ENCODE data around the gene DIPK1A.

DIPK1A gene

DNA sequence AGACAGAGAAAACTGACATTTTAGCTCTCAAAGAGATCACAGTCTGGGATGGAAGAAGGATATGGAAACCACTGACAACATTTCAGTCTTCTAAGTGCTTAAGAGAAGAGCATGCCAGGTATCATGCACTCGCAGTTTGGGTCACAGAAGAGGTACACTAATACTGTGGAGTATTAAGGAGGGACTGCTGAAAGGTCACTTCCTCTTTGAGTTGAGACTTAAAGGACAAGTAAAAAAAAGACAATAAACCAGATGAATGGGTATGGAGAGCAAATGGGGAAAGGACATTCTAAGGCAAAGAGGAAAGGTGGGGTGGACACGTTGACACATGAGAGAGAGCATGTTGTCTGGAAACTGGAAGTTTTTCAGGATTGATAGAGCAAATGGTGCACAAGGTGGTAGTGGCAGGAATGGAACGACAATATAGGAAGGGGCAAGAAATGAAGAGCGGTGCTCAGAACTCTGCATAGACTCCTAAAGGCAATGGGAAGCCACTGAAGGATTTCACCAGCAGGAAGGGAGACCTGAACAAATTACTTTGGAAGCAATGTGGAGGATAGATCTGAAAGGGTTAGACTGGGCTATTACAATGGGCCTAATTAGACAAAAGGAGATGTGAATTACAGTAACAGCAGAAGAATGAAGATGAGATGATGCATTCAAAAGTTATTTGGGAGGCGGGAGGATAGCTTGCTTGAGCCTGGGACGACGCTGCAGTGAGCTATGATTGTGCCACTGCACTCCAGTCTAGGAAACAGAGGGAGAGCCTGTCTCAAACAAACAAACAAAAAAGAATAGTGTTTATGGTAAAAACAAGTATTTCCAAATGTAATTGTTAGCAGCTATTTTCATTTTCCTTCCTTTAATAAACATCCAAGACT is 11.1 kb downstream of the DIPK1A start:
- no peak for DNase-seq

DNA sequence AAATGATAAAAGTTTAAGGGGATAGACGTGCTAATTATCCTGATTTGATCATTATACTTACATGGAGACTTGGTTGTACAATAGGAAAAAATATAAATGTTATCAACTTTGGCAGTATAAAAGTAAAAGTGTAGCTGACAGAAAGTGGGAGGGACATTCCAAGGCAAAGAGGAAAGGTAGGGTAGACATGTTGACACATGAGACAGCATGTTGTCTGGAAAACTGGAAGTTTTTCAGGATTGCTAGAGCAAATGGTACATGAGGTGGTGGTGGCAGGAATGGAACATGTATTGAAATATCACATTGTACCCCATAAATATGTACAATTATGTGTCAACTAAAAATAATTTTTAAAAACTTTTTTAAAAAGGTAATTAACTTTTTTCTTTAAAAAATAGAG is 13.2 kb downstream of the DIPK1A start:
- DNase-seq = no peak

DNA sequence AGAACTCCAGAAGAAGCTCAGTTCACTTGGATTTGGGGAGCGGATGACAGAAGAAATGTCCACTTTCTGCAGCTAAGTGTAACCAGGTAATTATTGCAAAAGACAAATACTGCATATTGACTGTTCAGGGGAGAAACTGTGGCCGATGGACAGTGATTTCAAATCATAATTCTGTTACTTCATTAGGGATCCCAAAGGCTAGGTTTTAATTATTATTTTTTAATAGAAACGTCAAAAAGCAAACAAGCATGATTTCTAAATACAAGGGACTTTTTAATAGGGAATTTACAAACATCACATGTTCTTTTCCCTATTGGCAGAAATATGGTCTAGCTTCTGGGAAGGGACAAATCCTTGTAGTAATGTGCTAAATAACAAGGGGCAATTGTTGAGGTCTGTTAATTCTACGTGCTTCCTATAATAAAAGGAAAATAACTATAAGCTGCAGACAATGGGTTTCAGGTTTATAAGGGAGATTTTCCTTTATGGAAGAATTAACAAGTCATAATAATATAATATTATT is 15.5 kb downstream of the DIPK1A start:
- no peak for DNase-seq

DNA sequence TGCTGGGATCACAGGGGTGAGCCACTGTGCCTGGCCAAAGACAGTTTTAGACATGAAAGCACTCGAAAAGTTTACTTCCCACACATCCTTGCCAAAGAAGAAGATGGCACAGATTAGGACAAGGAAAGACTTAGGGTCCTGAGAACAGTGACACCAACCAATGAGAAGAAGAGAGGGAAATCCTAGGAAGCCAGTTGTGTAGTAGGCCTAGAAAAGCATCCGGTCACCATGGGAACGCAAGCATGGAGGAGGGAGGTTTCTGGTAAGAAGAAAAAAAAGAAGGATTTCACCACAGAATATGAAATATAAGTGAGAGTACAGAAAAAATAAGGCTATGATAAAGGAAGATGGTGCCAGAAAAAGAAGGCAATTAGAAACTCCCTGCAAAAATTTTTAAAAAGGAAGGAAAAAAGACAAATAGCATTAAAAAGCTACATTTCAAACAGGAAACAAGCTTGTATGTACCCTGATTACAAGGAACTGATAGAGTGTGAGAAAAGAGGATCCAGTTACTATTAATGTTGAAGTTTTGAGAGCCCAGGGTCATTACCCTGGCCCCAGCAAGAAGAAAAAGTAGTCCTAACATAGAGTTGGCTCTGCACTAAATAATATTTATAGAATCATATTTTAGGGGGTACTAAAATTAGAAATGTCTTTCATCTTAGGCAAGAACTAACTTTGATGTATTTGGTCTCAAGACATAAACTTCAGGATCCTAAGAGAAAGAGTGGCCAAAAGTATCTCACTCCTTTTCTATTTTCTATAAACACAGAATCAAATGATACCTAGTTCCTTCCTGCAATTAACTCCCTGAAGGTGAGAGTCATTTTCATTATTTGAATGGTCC is 16.1 kb downstream of the DIPK1A start:
- DNase-seq = no peak

DNA sequence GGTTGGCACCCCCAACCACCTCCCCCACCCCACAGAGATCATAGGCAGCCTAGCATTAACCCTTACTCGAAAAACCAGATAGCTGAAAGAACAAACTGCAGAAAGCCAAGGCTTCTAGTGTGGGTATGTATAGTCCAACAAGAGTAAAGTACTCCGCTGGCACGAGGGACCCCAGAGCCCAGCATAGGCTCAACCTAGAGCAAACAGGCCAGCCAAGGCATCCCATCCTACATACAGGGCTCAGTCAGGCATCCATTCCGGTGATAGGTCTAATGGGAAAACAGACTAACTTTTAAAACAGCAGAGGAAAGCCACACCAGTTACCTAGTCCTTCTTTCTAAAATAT is 17.8 kb downstream of the DIPK1A start:
- no peak for DNase-seq

DNA sequence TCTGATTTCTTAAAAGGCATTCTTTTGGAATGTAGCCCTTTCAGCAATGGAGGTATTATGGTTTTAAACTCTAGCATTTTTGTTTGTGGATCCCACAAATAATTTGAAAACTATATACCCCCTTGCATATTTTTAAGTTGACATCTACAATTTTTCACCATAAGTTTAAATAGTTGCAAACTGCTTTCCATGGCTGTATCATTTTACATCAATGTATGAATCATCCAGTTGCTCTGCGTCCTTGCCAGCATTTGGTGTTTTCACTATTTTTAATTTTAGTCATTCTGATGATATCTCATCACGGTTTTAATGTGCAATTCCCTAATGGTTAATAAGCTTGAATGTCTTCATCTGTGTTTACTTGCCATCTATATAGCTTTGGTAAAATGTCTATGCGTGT is 20.7 kb downstream of the DIPK1A start:
- DNase-seq = no peak

DNA sequence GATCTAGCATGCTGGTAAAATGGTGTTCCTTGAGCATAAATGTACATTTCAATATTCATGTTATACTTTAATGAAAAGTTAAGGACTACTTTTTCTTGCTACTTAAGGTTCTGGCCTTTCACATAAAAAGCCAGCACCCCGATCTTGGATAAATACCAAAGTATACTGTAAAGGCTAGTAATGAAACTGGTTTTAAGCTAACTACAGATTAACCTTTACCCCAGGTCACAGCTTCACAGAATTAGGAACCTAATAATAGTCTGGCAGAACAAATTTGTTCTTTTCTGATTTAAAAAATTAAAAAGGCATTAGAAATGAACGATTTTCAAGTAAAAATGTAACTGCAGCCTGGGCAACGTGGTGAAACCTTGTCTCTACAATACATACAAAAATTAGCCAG is 23.5 kb downstream of the DIPK1A start:
- no peak for DNase-seq

DNA sequence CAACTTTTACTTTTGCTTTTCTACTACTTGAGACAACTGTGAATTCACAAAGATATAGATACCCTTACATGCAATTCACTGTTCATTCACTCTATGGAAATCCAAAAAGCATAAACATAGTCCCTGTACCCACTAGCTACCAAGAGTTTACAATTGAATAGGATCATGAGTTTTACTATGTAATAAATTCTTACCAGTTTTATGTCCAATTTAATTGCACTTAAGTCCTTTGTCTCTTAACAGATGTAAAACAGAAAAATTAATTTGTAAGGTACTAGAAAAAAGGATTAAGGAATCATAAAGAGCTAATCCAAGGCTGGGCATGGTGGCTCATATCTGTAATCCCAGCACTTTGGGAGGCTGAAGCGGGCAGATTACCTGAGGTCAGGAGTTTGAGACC is 24.4 kb downstream of the DIPK1A start:
- no peak for DNase-seq

DNA sequence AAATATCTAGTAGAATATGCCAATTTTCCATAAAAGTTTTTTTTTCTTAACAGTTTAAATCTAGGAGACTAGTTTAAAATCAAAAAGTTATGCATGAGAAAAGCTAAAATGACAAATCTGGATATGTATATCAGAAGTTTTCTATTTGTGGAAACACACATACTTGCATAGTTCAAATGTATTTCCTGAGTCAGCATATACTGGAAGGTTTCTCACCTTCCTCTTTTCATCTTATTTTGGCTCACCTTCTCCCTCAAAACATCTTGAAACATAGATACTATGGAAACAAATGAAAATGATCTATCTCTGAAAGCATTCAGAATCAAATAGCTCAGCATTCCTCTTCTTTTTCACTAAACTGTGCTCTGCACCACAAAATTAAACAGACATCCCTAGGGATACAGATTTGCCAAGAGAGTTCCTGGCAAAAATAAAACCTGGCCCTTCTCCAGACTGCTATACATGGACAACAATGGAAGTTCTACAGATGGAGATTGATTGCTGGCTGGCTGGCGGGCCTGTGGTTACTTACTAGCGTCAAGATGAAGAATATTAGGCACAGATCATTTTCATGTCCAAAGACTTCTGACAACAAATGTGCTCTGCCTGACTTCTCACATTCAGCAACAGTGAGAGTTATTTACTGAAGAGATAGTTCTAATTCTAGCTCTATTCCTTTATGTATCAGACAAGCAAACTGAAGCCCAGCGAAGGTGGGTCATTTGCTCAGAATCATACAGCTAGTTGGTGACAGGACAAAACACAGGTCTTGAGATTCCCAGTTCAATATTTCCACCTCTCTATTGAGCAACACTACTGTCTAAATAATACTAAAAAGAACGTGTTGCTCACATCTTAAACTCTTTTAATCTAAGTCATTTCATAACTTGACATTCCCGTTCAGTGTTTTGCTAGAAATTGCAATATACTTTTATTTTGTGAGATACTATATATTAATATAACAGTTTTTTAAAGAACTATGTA is 26.6 kb downstream of the DIPK1A start:
- peak; percentile 48 for DNase-seq

DNA sequence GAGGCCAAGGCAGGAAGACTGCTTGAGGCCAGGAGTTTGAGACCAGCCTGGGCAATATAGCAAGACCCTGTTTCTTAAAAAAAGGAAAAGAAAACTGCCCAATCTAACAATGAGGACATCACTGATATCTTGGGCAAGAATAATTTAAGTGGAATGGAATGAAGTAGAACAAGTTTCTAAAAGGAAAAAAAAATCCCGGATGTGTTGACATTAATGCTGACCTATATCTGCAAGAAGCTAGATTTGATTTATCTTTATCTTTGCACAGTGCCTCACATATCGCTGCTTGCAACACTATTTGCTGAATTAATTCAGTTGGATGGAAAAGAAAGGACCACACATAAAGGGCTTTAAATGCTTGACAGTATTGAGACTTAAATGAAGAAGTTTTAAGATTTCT is 27.8 kb downstream of the DIPK1A start:
- no peak for DNase-seq

DNA sequence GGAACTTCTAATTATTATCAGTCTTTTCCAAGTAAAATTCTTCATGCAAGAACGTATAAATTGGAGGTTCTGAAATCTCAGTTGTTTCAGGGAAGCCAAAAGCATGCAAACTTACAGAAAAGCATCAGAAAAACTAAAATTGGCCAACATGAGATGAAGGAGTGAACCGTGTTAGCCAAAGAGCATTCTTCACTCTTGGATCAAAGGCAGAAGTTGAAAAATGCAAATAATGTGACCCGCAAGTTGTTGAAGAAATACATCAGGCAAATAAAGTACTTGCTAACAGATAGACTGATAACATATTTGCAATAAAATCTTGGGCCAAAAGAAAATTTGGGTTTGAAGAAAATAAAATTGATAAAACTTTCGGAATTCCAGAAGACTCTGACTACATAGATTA is 29.6 kb downstream of the DIPK1A start:
- no peak for DNase-seq

DNA sequence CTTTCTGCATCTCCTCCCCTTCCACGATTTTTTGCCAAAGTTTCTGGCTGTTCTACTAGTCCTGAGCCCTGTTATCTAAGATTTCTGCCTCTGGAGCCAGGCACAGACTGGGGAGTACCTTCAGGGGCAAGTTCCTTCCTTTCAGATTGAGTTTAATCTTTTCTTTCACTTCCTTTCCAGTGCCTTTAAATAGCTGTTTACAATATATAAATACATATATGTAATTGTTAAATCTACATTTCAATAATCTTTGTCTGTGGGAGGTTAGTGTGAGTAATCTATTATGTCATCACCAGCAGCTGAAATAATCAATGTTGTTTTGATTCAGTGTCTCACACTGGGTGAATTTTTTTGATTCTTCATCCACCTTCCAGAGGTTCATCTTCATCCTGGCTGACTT is 31.8 kb downstream of the DIPK1A start:
- no peak for DNase-seq

DNA sequence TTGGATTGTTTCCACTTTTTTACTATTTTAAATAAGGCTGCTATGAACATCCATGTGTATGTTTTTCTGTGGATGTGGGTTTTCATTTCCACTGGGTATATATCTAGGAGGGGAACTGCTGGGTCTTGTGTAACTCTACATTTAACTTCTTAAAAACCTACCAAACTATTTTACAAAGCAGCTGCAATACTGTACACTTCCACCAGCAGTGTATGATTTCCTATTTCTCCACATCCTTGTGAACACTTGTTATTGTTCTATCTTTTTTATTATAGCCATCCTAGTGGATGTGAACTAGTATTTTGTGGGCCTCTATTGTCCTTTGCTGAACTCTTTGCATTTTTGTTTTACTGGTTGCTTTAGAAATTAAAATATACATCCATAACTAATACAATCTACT is 33.4 kb downstream of the DIPK1A start:
- DNase-seq = no peak

DNA sequence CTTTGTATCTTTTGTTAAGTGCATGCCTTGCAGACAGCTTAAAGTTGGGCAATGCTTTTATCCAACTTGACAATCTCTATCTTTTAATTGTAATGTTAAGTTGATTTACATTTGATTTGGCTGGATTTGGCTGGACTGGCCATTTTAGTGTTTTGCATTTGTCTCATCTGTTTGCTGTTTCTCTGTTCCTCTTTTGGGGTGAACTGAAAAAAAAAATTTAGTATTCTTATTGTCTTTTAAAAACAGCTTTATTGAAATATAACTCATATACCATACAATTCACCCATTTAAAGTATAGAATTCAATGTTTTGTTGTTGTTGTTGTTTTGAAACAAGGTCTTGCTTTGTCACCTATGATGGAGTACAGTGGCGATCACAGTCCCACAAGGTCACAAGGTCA is 34.4 kb downstream of the DIPK1A start:
- no peak for DNase-seq

DNA sequence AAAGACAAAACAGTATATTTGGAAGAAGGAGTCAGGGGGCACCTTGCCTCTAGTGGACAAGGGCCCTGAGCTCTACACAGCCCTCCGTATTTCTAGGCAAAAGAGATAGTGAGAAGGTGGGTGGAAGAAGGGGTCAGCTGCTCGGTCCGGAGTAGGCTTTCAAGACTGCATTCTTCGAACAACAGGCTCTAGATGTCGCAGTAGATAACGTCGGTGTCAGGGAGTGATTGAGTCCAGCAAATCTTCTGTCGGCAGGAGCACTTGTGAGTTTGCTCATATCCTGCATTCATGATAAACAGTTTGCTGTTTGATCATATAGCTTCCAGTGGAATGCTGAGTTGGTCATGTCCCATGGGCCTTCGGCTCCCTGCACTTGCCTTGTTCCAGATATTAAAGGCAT is 36.8 kb downstream of the DIPK1A start:
- DNase-seq = no peak

DNA sequence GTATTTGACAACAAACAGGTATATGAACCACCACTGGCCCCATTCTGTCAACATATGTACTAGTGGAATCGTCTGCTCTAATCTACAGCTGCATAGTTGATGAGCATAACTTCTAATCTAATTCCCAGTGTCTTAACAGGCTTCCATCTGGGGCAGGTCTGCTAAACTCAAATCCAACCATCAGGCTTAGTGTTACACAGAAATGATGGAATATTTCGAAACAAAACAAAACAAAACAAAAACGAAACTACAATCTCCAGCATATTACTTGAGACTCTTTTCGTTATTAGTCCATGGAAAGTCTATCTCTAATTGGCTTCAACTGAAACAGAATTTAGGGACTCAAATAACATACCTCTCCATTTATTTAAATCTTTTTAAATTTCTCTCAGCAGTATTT is 37.6 kb downstream of the DIPK1A start:
- DNase-seq = no peak

DNA sequence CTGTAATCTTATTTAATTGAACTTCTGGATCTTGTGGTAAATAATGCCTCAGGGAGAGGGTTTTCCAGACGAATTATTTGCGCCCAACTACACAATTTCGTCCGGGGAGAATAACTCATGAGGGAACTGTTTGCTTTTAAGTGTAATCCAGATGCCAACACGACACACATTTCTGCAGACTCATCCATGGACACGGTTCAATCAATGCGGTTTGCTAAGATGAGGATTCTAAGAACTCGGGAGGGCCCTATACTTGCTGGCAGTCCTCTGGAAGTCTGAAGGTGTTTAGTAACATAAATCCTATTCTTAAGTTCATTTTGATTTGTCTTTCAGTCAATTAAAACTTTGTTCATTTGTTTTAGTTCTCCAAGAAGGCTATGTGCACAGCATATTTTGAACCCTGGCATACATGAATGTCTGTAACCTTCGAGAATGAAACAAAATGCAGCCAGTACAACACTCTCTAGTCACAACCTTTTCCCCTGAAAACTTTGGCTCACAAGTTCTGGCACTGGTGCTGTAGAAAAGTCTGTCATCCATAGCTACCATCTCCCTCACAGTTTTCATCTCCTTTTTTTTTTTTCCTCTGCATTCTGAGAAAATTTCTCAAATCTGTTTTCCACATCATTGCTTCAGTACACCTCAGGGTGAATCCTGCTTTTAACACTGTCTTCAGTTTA is 38.8 kb downstream of the DIPK1A start:
- DNase-seq = no peak

DNA sequence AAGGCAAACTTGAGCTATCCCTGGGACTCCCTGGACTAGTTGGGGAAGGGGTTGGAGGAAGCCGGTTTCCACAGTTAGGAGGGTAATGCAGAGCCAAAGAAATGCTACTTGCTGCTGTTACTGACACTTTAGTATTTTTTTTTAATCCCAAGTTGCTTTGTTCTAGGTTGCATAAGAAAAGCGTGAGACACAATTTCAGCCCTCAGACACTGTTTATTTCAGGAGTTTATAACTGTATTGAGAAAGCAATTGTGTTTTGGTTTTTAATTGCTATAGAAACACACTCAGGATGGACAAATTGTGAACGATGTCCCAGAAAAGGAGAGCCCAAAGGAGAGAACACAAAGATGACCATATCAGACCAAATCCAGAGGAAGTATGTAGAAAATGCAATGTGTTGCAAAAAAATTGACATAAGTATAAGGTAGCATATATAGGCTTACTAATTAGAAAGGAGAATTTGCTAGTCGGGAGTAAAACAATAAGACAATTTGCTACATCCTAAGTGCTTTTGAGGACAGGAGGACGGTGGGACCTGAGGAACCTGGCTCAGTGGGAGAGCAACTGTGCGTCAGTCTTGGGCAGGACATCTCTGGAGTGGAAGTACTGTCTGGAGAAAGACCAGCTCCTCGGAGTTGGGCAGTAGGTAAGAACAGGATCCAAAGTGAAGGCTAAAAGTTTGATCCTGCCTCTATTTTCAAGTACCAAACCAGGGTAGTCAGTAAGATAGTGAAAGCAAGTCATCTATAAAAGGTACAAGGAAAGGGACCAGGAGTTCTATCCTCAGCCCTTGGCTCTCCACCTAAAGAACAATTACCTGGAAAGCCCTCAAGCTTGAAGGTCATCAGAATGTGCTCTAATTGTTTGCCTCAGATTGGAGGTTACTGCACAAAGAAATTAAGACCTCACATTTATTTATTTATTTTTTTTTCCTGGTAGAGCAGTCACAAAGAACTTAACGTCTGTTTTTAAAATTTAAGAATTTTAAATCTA is 39.9 kb downstream of the DIPK1A start:
- DNase-seq = no peak

DNA sequence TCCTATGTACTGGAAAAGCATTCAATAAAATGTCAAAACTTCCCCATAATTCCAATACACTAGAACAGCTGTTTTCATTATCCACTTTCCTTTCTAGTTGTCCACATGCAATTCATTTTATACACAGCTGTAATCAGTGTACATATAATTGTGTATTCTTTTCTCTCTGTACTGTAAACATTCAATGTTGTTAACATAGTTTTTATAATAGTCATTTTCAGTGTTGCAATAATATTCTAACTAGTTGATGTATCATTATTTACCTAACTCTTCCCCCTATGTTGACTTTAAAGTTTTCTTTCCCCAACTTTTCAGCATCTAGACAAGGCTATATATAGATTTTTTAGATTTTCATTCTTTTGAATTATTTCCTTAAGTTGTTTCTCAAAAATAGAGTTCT is 44.4 kb downstream of the DIPK1A start:
- no peak for DNase-seq

DNA sequence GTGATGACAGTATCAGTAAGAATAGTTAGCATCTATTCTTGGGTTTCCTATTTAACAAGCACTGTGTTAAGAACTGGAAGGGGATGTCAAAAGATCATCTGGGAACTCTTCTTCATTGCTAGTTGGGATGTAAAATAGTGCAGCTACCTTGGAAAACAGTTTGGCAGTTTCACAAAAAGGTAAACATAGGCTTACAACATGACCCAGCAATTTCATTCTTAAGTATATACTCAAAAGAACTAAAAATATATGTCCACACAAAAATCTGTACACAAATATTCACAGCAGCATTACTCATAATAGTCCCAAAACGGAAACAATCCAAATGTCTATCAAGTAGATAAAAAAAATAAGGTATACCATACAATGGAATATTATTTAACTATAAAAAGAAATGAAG is 45.7 kb downstream of the DIPK1A start:
- no peak for DNase-seq

All from NCI-H2227 treated with DMSO at 0.1 percent for 48 hours (cell line).